Measurements from ENCODE around the gene PLCL2.

DNA sequence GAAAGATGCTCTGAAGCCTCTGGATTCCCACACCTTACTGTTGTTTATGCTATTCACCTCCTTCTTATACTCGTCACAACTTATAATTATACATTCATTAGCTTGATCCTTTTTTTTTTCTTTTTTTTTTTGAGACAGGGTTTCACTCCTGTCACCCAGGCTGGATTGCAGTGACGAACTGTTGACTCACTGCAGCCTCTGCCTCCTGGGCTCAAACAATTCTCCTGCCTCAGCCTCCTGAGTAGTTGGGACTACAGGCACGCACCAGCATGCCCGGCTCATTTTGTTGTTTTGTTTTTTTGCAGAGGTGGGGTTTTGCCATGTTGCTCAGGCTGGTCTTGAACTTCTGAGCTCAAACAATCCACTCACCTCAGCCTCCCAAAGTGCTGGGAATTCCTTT lies 143.6 kb downstream of the PLCL2 start:
- TF ChIP-seq, protein P1, sequence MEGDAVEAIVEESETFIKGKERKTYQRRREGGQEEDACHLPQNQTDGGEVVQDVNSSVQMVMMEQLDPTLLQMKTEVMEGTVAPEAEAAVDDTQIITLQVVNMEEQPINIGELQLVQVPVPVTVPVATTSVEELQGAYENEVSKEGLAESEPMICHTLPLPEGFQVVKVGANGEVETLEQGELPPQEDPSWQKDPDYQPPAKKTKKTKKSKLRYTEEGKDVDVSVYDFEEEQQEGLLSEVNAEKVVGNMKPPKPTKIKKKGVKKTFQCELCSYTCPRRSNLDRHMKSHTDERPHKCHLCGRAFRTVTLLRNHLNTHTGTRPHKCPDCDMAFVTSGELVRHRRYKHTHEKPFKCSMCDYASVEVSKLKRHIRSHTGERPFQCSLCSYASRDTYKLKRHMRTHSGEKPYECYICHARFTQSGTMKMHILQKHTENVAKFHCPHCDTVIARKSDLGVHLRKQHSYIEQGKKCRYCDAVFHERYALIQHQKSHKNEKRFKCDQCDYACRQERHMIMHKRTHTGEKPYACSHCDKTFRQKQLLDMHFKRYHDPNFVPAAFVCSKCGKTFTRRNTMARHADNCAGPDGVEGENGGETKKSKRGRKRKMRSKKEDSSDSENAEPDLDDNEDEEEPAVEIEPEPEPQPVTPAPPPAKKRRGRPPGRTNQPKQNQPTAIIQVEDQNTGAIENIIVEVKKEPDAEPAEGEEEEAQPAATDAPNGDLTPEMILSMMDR (IDR thresholded peaks at IDR 0.05 in 8 of 11, conservative IDR thresholded peaks at IDR 0.05 in 3 of 11): no peak
- no peak for TF ChIP-seq POLR2AphosphoS5 (IDR thresholded peaks at IDR 0.05)

Data from spleen (tissue), 7 donors.